Peyer's patch (tissue), 4 donors: ENCODE measurements around the gene BBLN.

Source experiments
- POLR2A ChIP-seq, 2 donors: fragments of 450-650 bp; IDR thresholded peaks; one replicate each; pipeline ENCODE4 v1.5.1; 2017; ENCODE audit warnings: antibody characterized with exemption in 2 of 2, mild to moderate bottlenecking in 2 of 2, moderate library complexity in 2 of 2
- TF ChIP-seq, protein P1 (sequence below), 6 experiments: fragments of 450-650 bp in 4 of 6; fragments of 200-600 bp in 2 of 6; sonication (generic) in 1 of 6; IDR thresholded peaks; one replicate each; pipeline ENCODE4 v1.5.1; 2017 to 2019; ENCODE audit warnings: antibody characterized with exemption in 6 of 6, mild to moderate bottlenecking in 3 of 6, moderate library complexity in 1 of 6

DNA sequence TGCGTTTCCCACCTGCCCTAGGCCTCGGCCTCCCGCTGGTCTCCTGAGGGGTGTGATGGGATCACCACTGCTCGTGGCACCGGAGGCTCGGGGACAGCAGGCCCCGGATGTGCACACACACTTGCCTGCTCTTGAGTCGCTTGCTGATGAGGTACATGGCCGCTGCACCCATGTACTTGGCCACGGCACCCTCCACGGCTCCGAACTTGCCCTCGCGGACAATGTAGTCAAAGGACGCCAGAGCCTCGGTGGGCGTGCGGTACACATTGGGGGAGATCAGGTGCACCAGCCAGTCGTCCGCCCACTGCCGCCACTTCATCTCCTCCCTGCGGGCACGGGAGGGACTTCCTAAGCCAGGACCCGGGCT lies 37.3 kb upstream of the BBLN start:
- TF ChIP-seq POLR2A (IDR thresholded peaks at IDR 0.05) = no peak
- TF ChIP-seq, protein P1, sequence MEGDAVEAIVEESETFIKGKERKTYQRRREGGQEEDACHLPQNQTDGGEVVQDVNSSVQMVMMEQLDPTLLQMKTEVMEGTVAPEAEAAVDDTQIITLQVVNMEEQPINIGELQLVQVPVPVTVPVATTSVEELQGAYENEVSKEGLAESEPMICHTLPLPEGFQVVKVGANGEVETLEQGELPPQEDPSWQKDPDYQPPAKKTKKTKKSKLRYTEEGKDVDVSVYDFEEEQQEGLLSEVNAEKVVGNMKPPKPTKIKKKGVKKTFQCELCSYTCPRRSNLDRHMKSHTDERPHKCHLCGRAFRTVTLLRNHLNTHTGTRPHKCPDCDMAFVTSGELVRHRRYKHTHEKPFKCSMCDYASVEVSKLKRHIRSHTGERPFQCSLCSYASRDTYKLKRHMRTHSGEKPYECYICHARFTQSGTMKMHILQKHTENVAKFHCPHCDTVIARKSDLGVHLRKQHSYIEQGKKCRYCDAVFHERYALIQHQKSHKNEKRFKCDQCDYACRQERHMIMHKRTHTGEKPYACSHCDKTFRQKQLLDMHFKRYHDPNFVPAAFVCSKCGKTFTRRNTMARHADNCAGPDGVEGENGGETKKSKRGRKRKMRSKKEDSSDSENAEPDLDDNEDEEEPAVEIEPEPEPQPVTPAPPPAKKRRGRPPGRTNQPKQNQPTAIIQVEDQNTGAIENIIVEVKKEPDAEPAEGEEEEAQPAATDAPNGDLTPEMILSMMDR (IDR thresholded peaks at IDR 0.05) = no peak
